GM18858 (cell line): ENCODE measurements around the gene ADIG.

Experiments used
- ATAC-seq: cut with Tn5 transposase; IDR thresholded peaks from one replicate; pipeline ENCODE4 v1.9.1; 2021; ENCODE audit not compliant: unreplicated experiment

ADIG gene

GRCh38 chr20:38601216-38602184 is 20.5 kb downstream of the ADIG start, which contains the start of gene ARHGAP40:
ARHGAP40 (plus strand) TSS chr20:38601809.
- no peak for ATAC-seq

- no peak for ATAC-seq
Observed at GRCh38 chr20:38602185-38602581, 21.2 kb downstream of the ADIG start.

GRCh38 chr20:38603286-38603685 is 22.3 kb downstream of the ADIG start:
- ATAC-seq: no peak

GRCh38 chr20:38604873-38605303 is 23.9 kb downstream of the ADIG start:
- no peak for ATAC-seq

- ATAC-seq: no peak
Observed at GRCh38 chr20:38607351-38607750, 26.4 kb downstream of the ADIG start.

GRCh38 chr20:38608188-38608587 is 27.2 kb downstream of the ADIG start:
- no peak for ATAC-seq

- ATAC-seq: no peak
Observed at GRCh38 chr20:38609815-38610214, 28.8 kb downstream of the ADIG start.

GRCh38 chr20:38610521-38610920 is 29.5 kb downstream of the ADIG start:
- ATAC-seq: no peak

GRCh38 chr20:38612751-38613515 is 31.9 kb downstream of the ADIG start:
- ATAC-seq: no peak

- ATAC-seq: no peak
Observed at GRCh38 chr20:38615283-38615682, 34.3 kb downstream of the ADIG start.

- ATAC-seq: no peak
Observed at GRCh38 chr20:38616457-38616856, 35.5 kb downstream of the ADIG start.

- ATAC-seq: no peak
Observed at GRCh38 chr20:38617011-38617829, 36.2 kb downstream of the ADIG start.

GRCh38 chr20:38617830-38618196 is 36.8 kb downstream of the ADIG start:
- ATAC-seq: no peak

GRCh38 chr20:38620441-38620840 is 39.4 kb downstream of the ADIG start:
- no peak for ATAC-seq

- ATAC-seq: no peak
Observed at GRCh38 chr20:38623061-38623460, 42.1 kb downstream of the ADIG start.

- ATAC-seq: no peak
Observed at GRCh38 chr20:38624084-38624483, 43.1 kb downstream of the ADIG start.

GRCh38 chr20:38625896-38626295 is 44.9 kb downstream of the ADIG start:
- no peak for ATAC-seq

GRCh38 chr20:38626921-38627659 is 46.1 kb downstream of the ADIG start:
- ATAC-seq: no peak

GRCh38 chr20:38628580-38629470 is 47.8 kb downstream of the ADIG start:
- no peak for ATAC-seq
